ENCODE results near the gene ACOT7.
A peak's percentile ranks its signal among the peaks of the same experiment; 100 is the strongest.
"Not testable (repeated sequence)": the region's sequence is repeated elsewhere in the genome, so short reads cannot be mapped to it uniquely, and the experiment has no call there.

ACOT7 gene

GRCh38 chr1:6393400-6394187 lies at the start of gene ACOT7:
ACOT7 (minus strand) TSS chr1:6393767; CDS start chr1:6393399, 368 bp downstream.
- peak; percentile 96 for DNase-seq

GRCh38 chr1:6441586-6441985 lies 48.0 kb upstream of the ACOT7 start:
- no peak for DNase-seq

GRCh38 chr1:6440198-6441126 lies 46.9 kb upstream of the ACOT7 start:
- peak; percentile 66 for DNase-seq

- DNase-seq: peak; percentile 82
Observed at GRCh38 chr1:6438047-6438525, 44.5 kb upstream of the ACOT7 start.

GRCh38 chr1:6437012-6437700 lies 43.6 kb upstream of the ACOT7 start:
- DNase-seq: peak; percentile 53

- not testable (repeated sequence) for DNase-seq
Observed at GRCh38 chr1:6436277-6436676, 42.7 kb upstream of the ACOT7 start.

- peak; percentile 51 for DNase-seq
Observed at GRCh38 chr1:6435547-6435946, 42.0 kb upstream of the ACOT7 start.

GRCh38 chr1:6435129-6435528 lies 41.6 kb upstream of the ACOT7 start:
- DNase-seq: peak; percentile 61

GRCh38 chr1:6434186-6434585 lies 40.6 kb upstream of the ACOT7 start:
- peak; percentile 49 for DNase-seq

- peak; percentile 28 for DNase-seq
Observed at GRCh38 chr1:6431645-6432579, 38.3 kb upstream of the ACOT7 start.

- DNase-seq: peak; percentile 51
Observed at GRCh38 chr1:6429660-6430411, 36.3 kb upstream of the ACOT7 start.

- not testable (repeated sequence) for DNase-seq
Observed at GRCh38 chr1:6428453-6428852, 34.9 kb upstream of the ACOT7 start.

GRCh38 chr1:6427441-6428390 lies 34.1 kb upstream of the ACOT7 start:
- no peak for DNase-seq

- no peak for DNase-seq
Observed at GRCh38 chr1:6426972-6427350, 33.4 kb upstream of the ACOT7 start.

GRCh38 chr1:6426277-6426971 lies 32.9 kb upstream of the ACOT7 start:
- DNase-seq: no peak

- DNase-seq: no peak
Observed at GRCh38 chr1:6425658-6426057, 32.1 kb upstream of the ACOT7 start.

- peak; percentile 46 for DNase-seq
Observed at GRCh38 chr1:6424619-6425593, 31.3 kb upstream of the ACOT7 start, which contains the start of gene ESPN. ESPN (plus strand) TSS chr1:6424776; CDS start chr1:6424956, 180 bp downstream.
